Measurements from ENCODE around the gene HNF4A. TPM values are rescaled to one million over a fixed set of nuclear protein-coding genes. Genes with fewer than 3 reads are reported as not detected.

The HNF4A gene
- total and polyA plus RNA-seq, 2 of the 13 experiments (the other 11 are each of a cell fraction or from before 2014, with no cell fraction given) = 80.9 to 169 TPM

DNA sequence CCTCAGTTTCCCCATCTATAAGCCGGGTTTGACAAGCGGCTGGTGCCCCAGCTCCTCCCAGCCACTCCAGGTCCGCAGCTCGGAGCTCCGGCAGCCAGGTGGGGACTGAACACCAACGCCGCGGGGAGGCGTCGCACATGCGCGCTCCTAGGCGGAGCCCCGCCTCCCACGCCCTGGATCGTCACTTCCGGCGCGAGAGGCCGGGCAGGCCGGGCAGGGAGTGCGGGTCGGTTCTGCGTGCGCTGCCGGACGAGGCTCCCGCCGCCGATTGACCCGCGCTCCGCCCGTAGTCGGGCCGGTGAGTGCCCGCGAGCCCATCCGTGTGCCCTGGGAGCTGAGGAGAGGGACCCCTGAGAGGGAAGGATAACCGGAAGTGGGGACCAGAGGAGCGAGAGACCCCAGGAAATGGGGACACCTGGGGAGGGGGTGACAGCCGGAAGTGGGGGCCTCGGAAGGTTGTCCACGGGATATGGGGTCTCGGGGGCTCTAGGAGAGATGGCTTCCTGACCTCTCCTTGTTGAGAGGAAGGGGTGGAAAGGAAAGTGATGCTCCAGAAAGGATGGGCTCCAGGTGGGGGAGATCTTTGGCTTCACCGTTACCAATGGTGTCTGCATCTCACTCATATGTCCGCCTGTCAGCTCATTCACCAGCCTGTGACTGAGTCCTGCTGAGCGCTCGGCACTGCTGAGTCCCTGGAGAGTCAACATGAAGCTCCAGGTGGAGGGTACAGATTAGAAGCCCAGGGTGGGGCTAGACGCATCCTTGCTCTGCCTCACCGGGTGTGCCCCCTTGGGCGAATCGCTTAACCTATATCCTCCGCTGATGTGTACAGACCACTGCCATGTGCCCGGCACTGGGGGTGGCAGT lies 120.4 kb downstream of the HNF4A start, which contains the start of gene TTPAL (continued):
- peak; percentile 88 for TF ChIP-seq HIVEP1 (CRISPR knock-in tag; IDR thresholded peaks at IDR 0.05)
- TF ChIP-seq, protein P1, sequence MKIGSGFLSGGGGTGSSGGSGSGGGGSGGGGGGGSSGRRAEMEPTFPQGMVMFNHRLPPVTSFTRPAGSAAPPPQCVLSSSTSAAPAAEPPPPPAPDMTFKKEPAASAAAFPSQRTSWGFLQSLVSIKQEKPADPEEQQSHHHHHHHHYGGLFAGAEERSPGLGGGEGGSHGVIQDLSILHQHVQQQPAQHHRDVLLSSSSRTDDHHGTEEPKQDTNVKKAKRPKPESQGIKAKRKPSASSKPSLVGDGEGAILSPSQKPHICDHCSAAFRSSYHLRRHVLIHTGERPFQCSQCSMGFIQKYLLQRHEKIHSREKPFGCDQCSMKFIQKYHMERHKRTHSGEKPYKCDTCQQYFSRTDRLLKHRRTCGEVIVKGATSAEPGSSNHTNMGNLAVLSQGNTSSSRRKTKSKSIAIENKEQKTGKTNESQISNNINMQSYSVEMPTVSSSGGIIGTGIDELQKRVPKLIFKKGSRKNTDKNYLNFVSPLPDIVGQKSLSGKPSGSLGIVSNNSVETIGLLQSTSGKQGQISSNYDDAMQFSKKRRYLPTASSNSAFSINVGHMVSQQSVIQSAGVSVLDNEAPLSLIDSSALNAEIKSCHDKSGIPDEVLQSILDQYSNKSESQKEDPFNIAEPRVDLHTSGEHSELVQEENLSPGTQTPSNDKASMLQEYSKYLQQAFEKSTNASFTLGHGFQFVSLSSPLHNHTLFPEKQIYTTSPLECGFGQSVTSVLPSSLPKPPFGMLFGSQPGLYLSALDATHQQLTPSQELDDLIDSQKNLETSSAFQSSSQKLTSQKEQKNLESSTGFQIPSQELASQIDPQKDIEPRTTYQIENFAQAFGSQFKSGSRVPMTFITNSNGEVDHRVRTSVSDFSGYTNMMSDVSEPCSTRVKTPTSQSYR (CRISPR knock-in tag; IDR thresholded peaks at IDR 0.05; ENCODE audit: borderline replicate concordance) = peak; percentile 71; the same call in 1 of the 2 replicates
- TF ChIP-seq, protein P2, sequence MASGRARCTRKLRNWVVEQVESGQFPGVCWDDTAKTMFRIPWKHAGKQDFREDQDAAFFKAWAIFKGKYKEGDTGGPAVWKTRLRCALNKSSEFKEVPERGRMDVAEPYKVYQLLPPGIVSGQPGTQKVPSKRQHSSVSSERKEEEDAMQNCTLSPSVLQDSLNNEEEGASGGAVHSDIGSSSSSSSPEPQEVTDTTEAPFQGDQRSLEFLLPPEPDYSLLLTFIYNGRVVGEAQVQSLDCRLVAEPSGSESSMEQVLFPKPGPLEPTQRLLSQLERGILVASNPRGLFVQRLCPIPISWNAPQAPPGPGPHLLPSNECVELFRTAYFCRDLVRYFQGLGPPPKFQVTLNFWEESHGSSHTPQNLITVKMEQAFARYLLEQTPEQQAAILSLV (CRISPR knock-in tag; IDR thresholded peaks at IDR 0.05; ENCODE audit: borderline replicate concordance) = peak; percentile 100
- TF ChIP-seq, protein P3, sequence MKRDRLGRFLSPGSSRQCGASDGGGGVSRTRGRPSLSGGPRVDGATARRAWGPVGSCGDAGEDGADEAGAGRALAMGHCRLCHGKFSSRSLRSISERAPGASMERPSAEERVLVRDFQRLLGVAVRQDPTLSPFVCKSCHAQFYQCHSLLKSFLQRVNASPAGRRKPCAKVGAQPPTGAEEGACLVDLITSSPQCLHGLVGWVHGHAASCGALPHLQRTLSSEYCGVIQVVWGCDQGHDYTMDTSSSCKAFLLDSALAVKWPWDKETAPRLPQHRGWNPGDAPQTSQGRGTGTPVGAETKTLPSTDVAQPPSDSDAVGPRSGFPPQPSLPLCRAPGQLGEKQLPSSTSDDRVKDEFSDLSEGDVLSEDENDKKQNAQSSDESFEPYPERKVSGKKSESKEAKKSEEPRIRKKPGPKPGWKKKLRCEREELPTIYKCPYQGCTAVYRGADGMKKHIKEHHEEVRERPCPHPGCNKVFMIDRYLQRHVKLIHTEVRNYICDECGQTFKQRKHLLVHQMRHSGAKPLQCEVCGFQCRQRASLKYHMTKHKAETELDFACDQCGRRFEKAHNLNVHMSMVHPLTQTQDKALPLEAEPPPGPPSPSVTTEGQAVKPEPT (CRISPR knock-in tag; IDR thresholded peaks at IDR 0.05; ENCODE audit: low read depth) = peak; percentile 98
- 0 out of 2 replicates have a peak, but pooled peaks have one; percentile 26 for TF ChIP-seq KDM6A (CRISPR knock-in tag; IDR thresholded peaks at IDR 0.05; ENCODE audit: low read depth)
- peak; percentile 26; the same call in 1 of the 2 replicates for TF ChIP-seq ZNF180 (CRISPR knock-in tag; IDR thresholded peaks at IDR 0.05; ENCODE audit: borderline replicate concordance, low read depth)
- peak; percentile 89; the same call in 1 of the 2 replicates for TF ChIP-seq ZC3H13 (CRISPR knock-in tag; IDR thresholded peaks at IDR 0.05)
- TF ChIP-seq ZNF75D (CRISPR knock-in tag; IDR thresholded peaks at IDR 0.05; ENCODE audit: borderline replicate concordance) = no peak; the same call in 1 of the 2 replicates
- TF ChIP-seq ZNF251 (CRISPR knock-in tag; IDR thresholded peaks at IDR 0.05) = peak; percentile 96; the same call in 1 of the 2 replicates
- peak; percentile 80; the same call in 1 of the 2 replicates for TF ChIP-seq ZNF577 (CRISPR knock-in tag; IDR thresholded peaks at IDR 0.05; ENCODE audit: borderline replicate concordance, low read depth)
- peak; percentile 99 for TF ChIP-seq ZNF274 (CRISPR knock-in tag; IDR thresholded peaks at IDR 0.05)
- peak; percentile 96 for TF ChIP-seq SP4 (CRISPR knock-in tag; IDR thresholded peaks at IDR 0.05)
- TF ChIP-seq, protein P4, sequence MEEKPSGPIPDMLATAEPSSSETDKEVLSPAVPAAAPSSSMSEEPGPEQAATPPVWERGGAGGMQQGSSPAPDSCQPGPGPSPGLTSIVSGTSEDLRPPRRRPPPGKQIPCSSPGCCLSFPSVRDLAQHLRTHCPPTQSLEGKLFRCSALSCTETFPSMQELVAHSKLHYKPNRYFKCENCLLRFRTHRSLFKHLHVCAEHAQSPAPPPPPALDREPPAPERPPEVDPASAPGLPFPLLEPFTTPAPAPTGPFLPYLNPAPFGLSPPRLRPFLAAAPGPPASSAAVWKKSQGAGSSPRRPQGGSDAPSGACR (CRISPR knock-in tag; IDR thresholded peaks at IDR 0.05) = peak; percentile 95; the same call in 1 of the 2 replicates
- TF ChIP-seq ZFX (CRISPR knock-in tag; IDR thresholded peaks at IDR 0.05; ENCODE audit: low read depth) = peak; percentile 99
- TF ChIP-seq, protein P5, sequence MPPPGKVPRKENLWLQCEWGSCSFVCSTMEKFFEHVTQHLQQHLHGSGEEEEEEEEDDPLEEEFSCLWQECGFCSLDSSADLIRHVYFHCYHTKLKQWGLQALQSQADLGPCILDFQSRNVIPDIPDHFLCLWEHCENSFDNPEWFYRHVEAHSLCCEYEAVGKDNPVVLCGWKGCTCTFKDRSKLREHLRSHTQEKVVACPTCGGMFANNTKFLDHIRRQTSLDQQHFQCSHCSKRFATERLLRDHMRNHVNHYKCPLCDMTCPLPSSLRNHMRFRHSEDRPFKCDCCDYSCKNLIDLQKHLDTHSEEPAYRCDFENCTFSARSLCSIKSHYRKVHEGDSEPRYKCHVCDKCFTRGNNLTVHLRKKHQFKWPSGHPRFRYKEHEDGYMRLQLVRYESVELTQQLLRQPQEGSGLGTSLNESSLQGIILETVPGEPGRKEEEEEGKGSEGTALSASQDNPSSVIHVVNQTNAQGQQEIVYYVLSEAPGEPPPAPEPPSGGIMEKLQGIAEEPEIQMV (CRISPR knock-in tag; IDR thresholded peaks at IDR 0.05; ENCODE audit: low read depth) = peak; percentile 94
- TF ChIP-seq ZNF841 (CRISPR knock-in tag; IDR thresholded peaks at IDR 0.05; ENCODE audit: borderline replicate concordance) = no peak
- 0 out of 2 replicates have a peak, but pooled peaks have one; percentile 78 for TF ChIP-seq ZNF260 (CRISPR knock-in tag; IDR thresholded peaks at IDR 0.05; ENCODE audit: borderline replicate concordance, low read depth)
- TF ChIP-seq ARNT (IDR thresholded peaks at IDR 0.05) = no peak
- TF ChIP-seq, protein P6, sequence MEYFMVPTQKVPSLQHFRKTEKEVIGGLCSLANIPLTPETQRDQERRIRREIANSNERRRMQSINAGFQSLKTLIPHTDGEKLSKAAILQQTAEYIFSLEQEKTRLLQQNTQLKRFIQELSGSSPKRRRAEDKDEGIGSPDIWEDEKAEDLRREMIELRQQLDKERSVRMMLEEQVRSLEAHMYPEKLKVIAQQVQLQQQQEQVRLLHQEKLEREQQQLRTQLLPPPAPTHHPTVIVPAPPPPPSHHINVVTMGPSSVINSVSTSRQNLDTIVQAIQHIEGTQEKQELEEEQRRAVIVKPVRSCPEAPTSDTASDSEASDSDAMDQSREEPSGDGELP (IDR thresholded peaks at IDR 0.05; ENCODE audit: borderline replicate concordance, low read depth) = peak; percentile 88; the same call in 1 of the 2 replicates
